GM12874 (cell line): ENCODE data around the gene TTC7B.

Source experiments
- CTCF ChIP-seq: IDR thresholded peaks from 2 replicates; pipeline ENCODE4 v1.5.1; 2011; ENCODE audit warnings: low read depth, mild to moderate bottlenecking, control low read depth, low read length, moderate library complexity; ENCODE audit not compliant: insufficient read depth

The TTC7B gene

GRCh38 chr14:90850487-90850886 is 34.3 kb upstream of the TTC7B start:
- no peak for TF ChIP-seq CTCF

GRCh38 chr14:90849787-90850444 is 33.7 kb upstream of the TTC7B start:
- TF ChIP-seq CTCF, result no peak

DNA sequence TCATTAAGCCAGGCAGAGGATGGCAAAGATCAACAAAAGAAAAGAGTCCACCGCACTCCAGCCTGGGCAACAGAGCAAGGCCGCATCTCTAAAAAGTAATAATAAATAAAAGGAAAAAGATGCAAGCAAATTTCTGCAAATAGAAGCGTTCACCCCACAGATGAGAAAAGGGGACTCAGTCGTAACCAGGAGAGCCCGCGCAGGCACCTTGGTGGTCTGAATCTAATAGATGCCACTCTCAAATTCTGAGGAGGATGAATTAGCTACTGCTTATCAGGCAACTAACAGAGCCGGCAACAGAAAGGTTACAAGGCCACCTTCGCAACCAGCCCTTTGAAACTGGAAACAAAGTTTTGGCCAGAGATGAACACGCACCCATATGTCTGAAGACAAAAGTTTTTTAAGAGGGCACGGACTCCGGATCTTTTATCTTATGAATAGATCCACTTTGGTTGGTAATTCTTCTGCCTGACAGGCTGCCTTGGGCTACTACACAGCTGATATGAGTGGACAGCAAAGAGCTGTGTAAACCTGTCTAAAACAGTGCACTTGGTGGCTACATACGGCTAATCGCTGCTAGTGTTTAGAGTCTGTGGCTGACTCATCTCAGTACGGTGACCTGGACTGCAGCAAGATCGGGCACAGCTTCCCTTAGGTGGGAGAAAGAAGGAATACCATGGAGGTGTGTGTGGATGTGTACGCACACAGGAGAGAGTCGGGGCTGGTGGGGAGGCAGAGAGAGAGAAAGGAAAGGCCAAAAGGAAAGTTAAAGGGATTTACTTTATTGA is 32.9 kb upstream of the TTC7B start:
- no peak for TF ChIP-seq CTCF

GRCh38 chr14:90846511-90846910 is 30.3 kb upstream of the TTC7B start:
- no peak for TF ChIP-seq CTCF

DNA sequence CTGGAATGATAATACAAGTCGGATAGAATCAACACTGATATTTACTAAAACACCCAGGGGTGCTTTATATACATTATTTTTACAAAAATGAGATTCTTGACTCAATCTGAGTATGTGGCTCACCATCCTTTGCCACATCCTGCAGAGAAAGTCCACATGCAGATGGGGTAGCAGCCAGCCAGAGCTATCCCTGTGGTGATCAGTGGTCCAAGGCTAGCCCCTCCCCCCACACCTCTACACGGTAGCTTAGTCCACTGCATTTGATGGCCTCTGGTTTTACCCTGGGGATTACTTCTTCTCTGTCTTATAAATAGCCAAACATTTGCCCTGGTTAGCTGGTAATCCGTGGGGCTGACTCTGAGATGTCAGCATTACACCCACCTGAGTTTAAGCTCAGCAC is 28.1 kb upstream of the TTC7B start:
- no peak for TF ChIP-seq CTCF

DNA sequence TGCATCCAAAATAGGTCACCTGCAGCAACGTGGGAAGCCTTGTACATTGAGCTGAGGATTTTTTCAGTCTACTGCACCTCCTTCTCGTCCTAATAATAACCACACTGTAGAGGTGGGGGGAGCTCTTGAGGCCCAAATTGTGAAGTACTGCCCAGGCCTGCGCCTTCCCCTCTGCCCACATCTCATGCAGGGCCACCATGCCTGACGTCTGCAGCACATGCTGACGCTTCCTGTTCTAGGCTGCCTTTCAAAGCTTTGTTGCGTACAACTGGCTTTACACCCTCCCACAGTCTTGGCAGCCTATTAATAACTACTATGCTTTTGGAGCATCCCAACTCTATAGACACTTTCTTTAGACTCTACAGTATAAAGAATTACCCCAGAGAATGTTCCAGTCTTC is 26.5 kb upstream of the TTC7B start:
- TF ChIP-seq CTCF, result no peak

DNA sequence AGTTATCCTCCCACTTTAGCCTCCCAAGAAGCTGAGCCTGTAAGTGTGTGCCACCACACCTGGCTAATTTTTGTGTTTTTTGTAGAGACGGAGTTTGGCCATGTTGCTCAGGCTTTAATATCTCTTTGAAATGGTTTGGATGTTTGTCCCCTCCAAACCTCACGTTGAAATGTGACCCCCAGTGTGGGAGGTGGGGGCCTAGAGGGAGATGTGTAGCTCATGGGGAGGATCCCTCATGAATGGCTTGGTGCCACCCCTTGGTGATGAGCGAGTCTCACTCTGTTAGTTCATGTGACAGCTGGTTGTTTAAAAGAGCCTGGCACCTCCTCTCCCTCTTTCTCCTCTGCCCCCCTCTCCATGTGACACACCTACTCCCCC is 23.6 kb upstream of the TTC7B start:
- no peak for TF ChIP-seq CTCF
